Hematopoietic multipotent progenitor cell treated with erythropoietin and hydrocortisone succinate and interleukin-3 and kit ligand, for 4 days (in vitro differentiated cells): Measurements from ENCODE around the gene PTK6.

Experiments
- DNase-seq: peaks from one replicate; pipeline ENCODE4 v3.0.0-alpha.2; 2015

The PTK6 gene

GRCh38 chr20:63527184-63527583, 10.0 kb downstream of the PTK6 start:
- no peak for DNase-seq

- DNase-seq: peak; percentile 42
These were observed 11.2 kb downstream of the PTK6 start for GRCh38 chr20:63525971-63526370.

DNA sequence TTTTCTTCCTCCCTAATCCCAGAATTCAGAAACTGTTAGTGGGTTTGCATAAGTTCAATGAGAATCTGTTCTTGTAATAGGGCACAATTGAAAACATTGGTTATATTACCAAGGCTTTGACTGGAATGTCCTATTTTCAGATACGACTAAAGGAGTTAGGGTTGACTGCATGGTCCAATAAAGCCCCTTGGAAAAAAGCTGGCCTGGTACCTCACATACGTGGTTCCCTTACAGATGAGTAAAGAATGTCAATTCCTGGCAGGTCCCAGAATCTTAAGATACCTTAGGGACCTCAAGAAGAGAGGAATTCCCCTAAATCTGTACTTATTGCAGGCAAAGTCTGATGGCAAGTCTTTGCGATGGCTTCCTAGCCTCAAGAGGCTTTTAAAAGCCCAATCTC, 12.0 kb downstream of the PTK6 start:
- DNase-seq: no peak

DNA sequence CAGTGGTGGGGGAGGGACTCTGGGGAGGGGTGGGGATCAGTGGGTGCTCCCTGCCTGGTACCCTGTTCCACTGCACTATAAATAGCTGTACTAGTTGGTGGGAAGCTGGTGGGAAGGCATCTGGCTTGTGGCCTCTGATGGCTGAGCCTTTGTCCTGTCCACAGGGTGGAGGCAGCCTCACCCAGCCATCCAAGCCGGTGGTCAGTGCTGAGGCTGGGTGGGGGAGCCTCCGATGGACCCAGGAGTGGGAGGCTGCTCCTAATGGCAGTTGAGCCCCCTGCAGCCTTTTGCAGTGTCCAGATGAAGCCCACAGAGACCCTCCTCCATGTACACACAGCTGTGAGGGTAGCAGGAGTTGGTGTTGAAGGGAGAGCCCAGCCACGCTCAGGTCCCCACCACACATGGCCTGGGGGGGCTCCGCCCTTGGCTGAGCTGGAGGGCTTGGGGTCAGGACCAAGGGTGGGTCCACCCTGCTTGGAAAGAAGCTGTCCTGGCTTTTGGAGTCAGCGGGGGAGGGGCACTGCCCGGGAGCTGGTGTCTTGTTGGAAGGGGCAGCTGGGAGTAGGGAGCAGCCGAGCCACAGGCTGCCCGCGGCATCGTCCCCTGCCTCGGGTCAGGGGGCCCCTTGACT, 14.1 kb downstream of the PTK6 start:
- DNase-seq: no peak

- DNase-seq: peak; percentile 39
These were observed 14.9 kb downstream of the PTK6 start for GRCh38 chr20:63522091-63522868.

GRCh38 chr20:63521602-63522001, 15.6 kb downstream of the PTK6 start:
- no peak for DNase-seq

GRCh38 chr20:63520934-63521601, 16.1 kb downstream of the PTK6 start:
- peak; percentile 86 for DNase-seq

DNA sequence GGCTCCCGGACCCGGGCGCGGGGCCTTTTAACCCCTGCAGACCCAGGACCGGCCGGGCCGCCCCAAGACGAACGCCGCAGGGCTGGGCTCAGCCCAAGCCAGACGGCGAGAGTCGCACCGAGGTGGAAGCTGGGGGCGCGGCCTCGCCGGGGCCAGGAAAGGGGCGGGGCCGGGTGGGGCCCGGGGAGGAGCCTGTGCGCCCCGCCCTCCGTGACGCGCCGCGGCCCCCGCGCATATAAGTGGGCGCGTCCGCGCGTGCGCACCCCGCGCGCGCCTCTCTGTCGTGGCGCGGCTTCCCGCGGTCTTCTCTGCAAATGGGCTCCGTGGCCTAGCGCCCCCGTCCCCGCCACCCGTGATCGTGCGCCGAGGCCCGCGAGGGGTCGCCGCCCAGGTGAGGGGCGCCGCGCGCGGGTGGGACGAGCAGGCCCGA, 16.7 kb downstream of the PTK6 start, which contains the start of gene PPDPF:
Gene PPDPF, plus strand, starts transcription at position 262 of the 430 bp plus-strand sequence. CDS start 544 bp downstream, outside the sequence.
- peak; percentile 87 for DNase-seq

DNA sequence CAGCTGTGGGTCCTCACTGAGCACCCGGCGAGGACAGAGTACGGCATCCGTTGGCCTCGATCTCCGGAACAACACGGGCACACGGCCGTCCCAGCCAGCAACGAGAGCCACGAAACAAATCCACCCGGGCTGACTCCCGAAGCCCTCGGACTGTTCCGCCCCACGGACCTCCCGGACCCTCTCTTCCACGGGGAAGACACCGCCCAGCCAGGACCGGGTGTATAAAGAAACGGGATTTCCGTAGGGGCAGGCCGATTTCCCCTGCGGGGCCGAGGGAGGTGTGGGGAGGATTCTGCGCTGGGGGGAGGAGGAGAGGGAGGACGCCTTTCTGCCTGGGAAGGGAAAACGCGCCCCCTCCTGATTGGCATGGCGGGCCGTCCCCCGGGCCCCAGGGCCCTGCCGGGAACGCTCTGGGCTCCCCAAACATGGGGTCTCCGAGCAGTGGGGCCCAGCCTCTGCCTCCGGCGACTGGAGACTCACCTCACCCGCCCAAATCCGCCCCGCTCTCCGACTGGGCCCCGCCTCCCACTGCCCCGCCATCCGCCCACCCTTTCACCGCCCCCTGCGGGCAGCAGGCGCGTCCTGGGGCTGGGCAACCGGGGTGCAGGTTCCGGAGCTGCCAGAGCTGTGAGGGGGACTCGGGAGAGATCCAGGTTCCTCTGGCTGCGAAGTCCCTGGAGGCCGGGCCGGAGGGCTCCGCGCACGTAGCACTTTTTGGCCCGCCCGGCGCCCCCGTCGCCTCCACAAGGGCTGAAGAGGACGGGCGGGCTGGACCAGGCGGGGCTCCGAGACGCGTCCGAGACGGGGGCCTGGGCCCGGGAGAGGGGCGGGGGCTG, 17.3 kb downstream of the PTK6 start:
- DNase-seq: peak; percentile 67

DNA sequence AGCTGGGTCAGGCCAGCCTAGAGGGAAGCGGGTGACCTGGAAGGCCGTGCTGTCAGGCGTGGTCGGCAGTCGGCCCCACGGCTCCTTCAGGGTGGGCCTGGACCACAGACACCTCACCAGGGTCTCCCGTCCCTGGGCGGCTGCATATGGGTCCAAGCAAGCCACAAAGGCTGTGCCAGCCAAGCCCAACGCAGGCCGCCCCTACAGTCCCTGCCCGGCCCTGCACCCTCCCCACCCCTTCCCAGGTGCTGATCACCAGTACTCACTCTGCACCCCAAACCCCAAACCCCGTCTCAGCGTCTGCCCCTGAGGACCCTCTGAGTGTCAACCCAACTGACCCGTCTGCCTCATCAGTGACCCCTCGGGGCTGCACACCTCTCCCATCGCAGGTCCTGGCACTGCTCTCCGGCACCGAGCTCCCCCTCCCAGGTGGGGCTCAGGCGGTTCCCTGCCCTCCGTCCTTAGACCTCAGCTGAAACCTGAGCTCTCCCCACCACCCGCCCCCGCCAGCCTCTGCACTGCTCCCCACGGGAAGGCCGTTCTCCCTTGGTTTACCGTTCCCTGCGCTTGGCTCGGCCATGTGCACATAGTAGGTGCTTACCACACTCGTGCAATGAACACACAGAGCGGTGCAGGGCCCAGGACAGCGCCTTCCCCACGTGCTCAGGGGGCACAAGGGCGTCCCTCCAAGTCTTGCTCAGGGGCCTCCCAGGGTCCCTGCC, 18.1 kb downstream of the PTK6 start:
- no peak for DNase-seq

GRCh38 chr20:63518351-63518861, 18.8 kb downstream of the PTK6 start:
- DNase-seq: no peak

DNA sequence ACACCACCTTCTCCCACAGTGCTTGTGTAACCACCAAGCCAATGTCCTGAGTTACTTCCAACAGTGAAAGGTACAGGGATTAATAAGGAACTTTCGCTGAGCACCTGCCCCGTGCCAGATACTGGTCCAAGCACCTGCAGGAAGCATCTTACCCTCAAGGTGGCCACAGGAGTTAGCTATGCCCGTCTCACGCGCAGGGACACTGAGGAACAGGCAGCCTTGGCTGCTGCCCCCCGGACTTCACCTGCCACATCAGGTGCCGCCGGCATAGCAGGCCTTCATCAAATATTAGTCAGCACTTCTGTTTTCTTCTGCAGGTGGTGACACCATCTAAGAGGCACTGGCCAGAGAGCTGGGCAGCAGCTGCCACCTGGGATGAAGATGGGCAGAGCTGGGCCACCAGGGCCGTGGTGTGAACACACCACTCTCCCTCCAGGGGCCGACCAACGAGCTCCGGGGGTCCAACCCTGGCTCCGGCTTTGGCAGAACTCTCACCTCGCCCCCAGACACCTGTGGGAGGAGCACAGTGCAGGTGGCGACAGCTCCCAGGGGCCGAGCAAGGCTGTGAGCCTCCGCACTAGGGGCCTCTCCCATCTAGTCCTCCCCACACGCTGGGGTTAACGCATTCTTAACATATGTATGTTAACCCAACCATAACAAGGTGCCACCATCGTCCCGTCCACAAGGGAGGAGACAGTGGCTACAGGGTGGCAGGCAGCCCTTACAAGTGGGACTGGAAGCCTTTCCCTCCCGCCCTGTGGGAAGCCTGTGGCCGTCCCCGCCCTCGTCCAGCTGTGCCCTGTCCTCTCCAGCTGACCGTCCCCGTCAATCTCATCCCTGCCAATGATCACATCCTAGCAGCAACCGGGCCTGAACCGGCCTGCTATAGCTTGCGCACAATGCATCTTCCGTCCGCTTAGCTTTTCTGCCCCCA, 19.5 kb downstream of the PTK6 start:
- no peak for DNase-seq

DNA sequence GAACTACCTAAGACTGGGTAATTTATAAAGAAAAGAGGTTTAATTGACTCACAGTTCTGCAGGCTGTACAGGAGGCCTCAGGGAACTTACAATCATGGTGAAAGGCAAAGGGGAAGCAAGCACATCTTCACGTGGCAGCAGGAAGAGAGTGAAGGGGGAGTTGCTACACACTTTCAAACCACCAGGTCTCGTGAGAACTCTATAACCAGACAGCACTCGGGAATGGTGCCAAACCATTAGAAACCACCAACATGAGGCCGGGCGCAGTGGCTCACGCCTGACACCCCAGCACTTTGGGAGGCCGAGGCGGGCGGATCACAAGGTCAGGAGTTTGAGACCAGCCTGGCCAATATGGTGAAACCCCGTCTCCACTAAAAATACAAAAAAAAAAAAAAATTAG, 22.7 kb downstream of the PTK6 start:
- DNase-seq: peak; percentile 84

- no peak for DNase-seq
These were observed 24.0 kb downstream of the PTK6 start for GRCh38 chr20:63513207-63513606.

DNA sequence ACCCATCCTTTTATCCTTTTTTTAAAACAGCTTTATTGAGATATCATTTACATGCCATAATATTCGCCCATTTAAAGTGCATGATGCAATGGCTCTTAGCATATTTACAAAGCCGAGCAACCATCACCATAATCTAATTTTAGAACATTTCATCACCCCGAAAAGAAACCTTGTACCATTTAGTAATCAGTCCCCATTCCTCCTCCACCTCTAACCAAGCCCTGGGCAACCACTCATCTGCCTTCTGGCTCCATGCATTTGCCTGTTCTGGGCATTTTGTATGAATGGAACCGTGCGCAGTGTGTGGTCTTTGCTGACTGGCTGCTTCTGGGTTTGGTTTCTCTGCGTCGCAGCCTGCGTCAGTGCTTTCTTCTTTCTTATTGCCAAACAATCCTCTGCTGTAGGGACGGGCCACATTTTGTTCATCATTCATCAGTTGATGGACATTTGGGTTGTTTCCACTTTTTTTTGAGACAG, 28.1 kb downstream of the PTK6 start:
- DNase-seq: no peak

GRCh38 chr20:63508072-63508768, 29.0 kb downstream of the PTK6 start:
- no peak for DNase-seq

DNA sequence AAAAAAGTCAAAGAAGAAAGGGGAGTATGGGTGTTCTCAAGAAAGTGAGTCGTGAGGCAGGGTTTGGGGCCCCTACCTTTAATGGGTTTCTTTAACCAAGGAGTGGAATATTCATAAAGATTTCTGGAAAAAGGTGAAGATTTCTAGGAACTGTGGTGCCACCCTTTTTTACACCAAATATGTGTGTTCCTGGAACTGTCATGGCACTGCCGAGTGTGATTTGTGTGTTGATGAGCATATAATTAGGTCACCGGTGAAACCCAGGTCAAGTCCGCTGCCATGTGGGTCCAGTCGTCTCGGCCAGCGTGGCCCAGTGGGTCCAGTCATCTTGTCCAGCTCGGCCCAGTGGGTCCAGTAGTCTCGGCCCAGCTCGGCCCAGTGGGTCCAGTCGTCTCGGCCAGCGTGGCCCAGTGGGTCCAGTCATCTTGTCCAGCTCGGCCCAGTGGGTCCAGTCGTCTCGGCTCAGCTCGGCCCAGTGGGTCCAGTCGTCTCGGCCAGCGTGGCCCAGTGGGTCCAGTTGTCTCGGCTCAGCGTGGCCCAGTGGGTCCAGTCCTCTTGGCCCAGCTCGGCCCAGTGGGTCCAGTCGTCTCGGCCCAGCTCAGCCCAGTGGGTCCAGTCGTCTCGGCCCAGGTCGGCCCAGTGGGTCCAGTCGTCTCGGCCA, 30.0 kb downstream of the PTK6 start:
- DNase-seq: no peak

GRCh38 chr20:63505723-63506122, 31.5 kb downstream of the PTK6 start:
- no peak for DNase-seq

- DNase-seq: no peak
These were observed 31.9 kb downstream of the PTK6 start for GRCh38 chr20:63505281-63505680.
